Body of pancreas (tissue), 4 donors: Measurements from ENCODE around the gene TM9SF1. TPM values are rescaled to one million over a fixed set of nuclear protein-coding genes. Genes with fewer than 3 reads are reported as not detected.

Source experiments
- ATAC-seq: fragments of 150-250 bp; one replicate; pipeline ENCODE4 v1.9.1; 2016
- DNase-seq, 4 donors: peaks; one replicate each; pipeline ENCODE4 v3.0.0-alpha.2; 2019
- H3K27ac ChIP-seq, 4 donors: fragments of 200-600 bp; sonication (generic); 1 replicate in 3 of 4; 2 replicates in 1 of 4; pipeline versions ENCODE4 v1.5.1 to v1.6.1; 2016 to 2019; ENCODE audit warnings: mild to moderate bottlenecking in 1 of 4, mixed read lengths in 1 of 4, moderate library complexity in 1 of 4
- H3K27me3 ChIP-seq, 2 donors: fragments of 200-600 bp; sonication (generic); one replicate each; pipeline ENCODE4 v1.6.0; 2016; ENCODE audit warnings: mild to moderate bottlenecking in 1 of 2
- H3K36me3 ChIP-seq, 2 donors: fragments of 200-600 bp; sonication (generic); replicated peaks in 1 of 2; 2 replicates each; pipeline ENCODE4 v1.5.1; 2016; ENCODE audit warnings: low read depth in 2 of 2; ENCODE audit not compliant: insufficient read depth in 1 of 2
- H3K4me1 ChIP-seq: fragments of 200-600 bp; sonication (generic); one replicate; pipeline ENCODE4 v1.6.0; 2016
- H3K4me3 ChIP-seq, 2 donors: fragments of 200-600 bp; sonication (generic); 1 replicate in 1 of 2; 2 replicates in 1 of 2; pipeline ENCODE4 v1.5.1; 2016 to 2019
- H3K9me3 ChIP-seq, 3 donors: fragments of 200-600 bp; sonication (generic); 1 replicate in 2 of 3; 2 replicates in 1 of 3; pipeline ENCODE4 v1.5.1; 2016
- CTCF ChIP-seq, 7 experiments: fragments of 450-650 bp in 4 of 7; fragments of 200-600 bp in 3 of 7; sonication (generic) in 3 of 7; IDR thresholded peaks; one replicate each; pipeline ENCODE4 v1.5.1; 2016 to 2019; ENCODE audit warnings: antibody characterized with exemption in 7 of 7
- POLR2A ChIP-seq, 3 donors: fragments of 450-650 bp; IDR thresholded peaks; one replicate each; pipeline ENCODE4 v1.6.1; 2016; ENCODE audit warnings: antibody characterized with exemption in 3 of 3, mild to moderate bottlenecking in 2 of 3
- WGBS, 2 donors: methylation state at CpG; one replicate each; pipeline ENCODE4 v1.1.5; 2017; 5-methylcytosine and 5-hydroxymethylcytosine counted together
- intact Hi-C: fragments of 100-400 bp; cut with DNase I; formaldehyde crosslinking; loops from one replicate; pipeline ENCODE4 v1.15.1; 2023
- total RNA-seq, 2 donors: library from RNA; depleted of rRNA; stranded (reverse); fragments of >200 nt; gene quantifications; one replicate each; pipeline ENCODE4 v1.1.0, GENCODE V29; 2016

TM9SF1 gene
- total RNA-seq, 2 donors from 2014 or later, result 57.9 to 59.7 TPM

DNA sequence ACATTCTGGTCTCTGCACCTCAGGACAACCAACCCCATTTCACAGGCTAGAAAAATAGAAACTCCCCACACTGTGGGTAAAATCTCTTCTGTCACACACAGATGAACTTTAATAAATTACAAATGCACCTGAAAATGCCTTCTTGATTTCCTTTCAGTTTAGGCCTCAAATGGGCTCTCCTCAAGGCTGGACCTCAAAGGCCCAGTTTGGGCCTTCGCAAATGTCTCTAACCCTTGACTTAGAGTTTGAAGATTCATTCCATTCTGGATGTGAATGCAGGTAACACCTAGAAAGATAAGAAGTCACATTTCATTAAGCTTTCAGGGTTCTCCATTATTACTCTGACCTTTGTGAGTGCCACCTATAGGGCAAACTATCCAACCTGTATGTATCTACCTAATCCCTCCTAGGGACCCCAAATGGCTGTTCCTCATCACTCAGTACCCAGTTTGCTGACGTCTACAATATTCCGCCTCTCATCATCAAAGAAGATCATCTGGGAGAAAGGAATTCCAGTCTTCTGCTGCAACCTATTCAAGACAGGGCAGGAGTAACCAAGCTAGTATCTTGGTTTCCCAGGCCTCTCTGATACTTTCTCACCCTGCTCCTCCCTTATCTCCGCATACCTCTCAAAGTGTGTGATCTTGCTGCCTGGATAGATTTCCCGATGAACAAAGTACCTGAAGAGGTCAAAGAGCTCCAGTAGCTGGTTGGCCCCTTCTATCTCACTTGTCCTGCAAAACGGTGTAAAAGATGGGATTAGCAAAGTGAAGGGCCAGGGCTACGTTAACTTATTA lies 18.8 kb upstream of the TM9SF1 start:
- no peaks in the 10 kb centered on the region for H3K9me3 ChIP-seq
- DNase-seq (no peak), ATAC-seq (no peak)
- peaks cover 0 to 14% of the 10 kb centered on the region in 2 donors for H3K36me3 ChIP-seq
- intact Hi-C loops, result no loop called here
- no peak for TF ChIP-seq POLR2A (IDR thresholded peaks at IDR 0.05)
- no peak for TF ChIP-seq CTCF (IDR thresholded peaks at IDR 0.05)
- WGBS, 2 donors, result 87 to 90% methylated on average over 7 of the region's 7 CpGs
- no peak overlapping the region for H3K4me3 ChIP-seq
- H3K27me3 ChIP-seq, result no peaks in the 10 kb centered on the region
- peak overlapping the region; percentile 86 to 97 (median 94) for H3K27ac ChIP-seq
- peaks cover 30% of the 10 kb centered on the region for H3K4me1 ChIP-seq

DNA sequence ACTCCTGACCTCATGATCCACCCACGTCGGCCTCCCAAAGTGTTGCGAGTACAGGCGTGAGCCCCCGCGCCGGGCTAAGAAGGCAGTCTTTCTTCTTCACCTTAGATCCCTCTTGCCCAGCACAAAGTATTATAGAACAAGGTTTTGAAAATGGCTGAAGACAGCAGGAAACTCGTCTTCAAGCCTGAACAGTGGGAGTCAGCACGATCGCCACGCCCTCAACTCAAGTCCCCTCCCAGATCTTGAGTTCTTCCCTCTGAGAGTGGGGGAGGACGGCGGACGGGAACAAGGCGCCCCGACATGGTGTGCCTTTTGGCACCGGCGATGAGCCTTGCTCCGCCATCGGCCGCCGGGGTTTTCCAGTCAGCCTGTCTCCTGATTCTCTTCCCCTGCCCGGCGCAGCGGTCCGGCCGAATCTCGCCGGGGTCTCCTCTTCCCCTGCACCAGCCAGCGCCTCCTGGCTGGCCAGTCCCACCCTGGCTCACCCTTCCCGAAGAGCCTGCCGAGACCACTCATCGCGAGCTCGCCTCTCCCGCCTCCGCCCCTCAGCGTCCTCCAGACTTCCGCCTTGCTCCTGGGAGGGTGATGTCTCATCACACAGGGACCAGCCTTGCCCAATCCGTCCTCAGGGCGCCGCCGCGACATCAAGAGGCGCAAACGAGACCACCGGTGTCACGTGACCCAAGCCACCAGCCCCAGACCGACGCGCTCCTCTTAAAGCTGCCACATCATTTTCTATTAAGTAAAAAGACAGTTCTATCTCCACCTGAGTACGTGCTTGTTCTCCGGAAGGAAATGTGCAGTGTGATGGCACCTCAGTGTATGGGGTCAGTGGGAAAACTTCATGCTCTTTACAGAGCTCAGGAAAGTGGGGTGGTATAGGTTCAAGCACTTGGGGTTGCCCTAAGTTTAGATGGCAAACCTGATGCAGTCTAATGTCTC lies 18.0 kb upstream of the TM9SF1 start, which contains the start of gene CHMP4A:
TSS of gene CHMP4A (minus strand) at position 565 of the 942 bp plus-strand sequence. CDS start at position 516, 49 bp downstream.
- WGBS, 2 donors, result 1 to 9% methylated on average over 13 to 53 of the region's 53 CpGs
- H3K9me3 ChIP-seq, result no peaks in the 10 kb centered on the region
- H3K27ac ChIP-seq, result peak within 1 kb of the TSS; percentile 86 to 97 (median 94)
- H3K4me1 ChIP-seq, result peaks cover 30% of the 10 kb centered on the region
- peak within 1 kb of the TSS; percentile 39 to 60 for H3K4me3 ChIP-seq
- DNase-seq (peak; percentile 93 to 98 (median 94)), ATAC-seq (peak; percentile 90)
- intact Hi-C loops, result no loop called here
- TF ChIP-seq CTCF (IDR thresholded peaks at IDR 0.05) (peak in 3 of 7 experiments; percentile 29 to 31 (median 30)), POLR2A (IDR thresholded peaks at IDR 0.05) (peak; percentile 88 to 98 (median 98))
- peaks cover 0 to 15% of the 10 kb centered on the region in 2 donors for H3K36me3 ChIP-seq
- no peaks in the 10 kb centered on the region for H3K27me3 ChIP-seq

DNA sequence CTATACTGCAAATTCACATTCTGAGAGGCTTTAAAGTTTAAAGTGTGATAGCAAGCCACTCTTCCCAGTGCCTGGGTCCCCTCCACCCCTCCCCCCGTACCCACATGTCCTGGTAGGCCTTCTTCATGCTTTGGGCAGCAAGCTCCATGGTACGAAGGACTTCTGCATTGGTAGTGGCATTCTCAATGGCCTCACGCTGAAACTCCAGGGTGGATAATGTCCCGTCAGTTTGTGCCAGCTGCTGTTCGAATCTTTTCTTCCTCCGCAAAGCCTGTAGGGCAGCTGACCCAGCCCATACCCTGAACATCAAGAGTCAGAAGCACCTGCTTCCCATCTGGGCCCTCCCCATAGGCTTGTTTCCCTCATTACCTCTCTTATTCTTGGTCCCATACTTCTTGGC lies 16.1 kb upstream of the TM9SF1 start:
- WGBS, 2 donors, result 87 to 90% methylated on average over 6 of the region's 6 CpGs
- no peak for TF ChIP-seq POLR2A (IDR thresholded peaks at IDR 0.05)
- TF ChIP-seq CTCF (IDR thresholded peaks at IDR 0.05), result no peak
- no peak overlapping the region for H3K27ac ChIP-seq
- intact Hi-C loops, result no loop called here
- ATAC-seq (no peak), DNase-seq (no peak)
- no peaks in the 10 kb centered on the region for H3K27me3 ChIP-seq
- peaks cover 30% of the 10 kb centered on the region for H3K4me1 ChIP-seq
- H3K4me3 ChIP-seq, result no peak overlapping the region
- peaks cover 6 to 18% of the 10 kb centered on the region in 2 donors for H3K36me3 ChIP-seq
- no peaks in the 10 kb centered on the region for H3K9me3 ChIP-seq

- H3K9me3 ChIP-seq, result no peaks in the 10 kb centered on the region
- H3K4me3 ChIP-seq, result no peak overlapping the region
- H3K4me1 ChIP-seq, result peaks cover 14% of the 10 kb centered on the region
- no peak overlapping the region for H3K27ac ChIP-seq
- WGBS, 2 donors, result 100% methylated on average over 2 of the region's 2 CpGs
- intact Hi-C loops, result no loop called here
- peak in 1 of 4 donors; percentile 7 for DNase-seq
- peaks cover 6 to 22% of the 10 kb centered on the region in 2 donors for H3K36me3 ChIP-seq
- TF ChIP-seq POLR2A (IDR thresholded peaks at IDR 0.05), result no peak
- no peak for TF ChIP-seq CTCF (IDR thresholded peaks at IDR 0.05)
- H3K27me3 ChIP-seq, result no peaks in the 10 kb centered on the region
- no peak for ATAC-seq
These were observed 12.4 kb upstream of the TM9SF1 start for GRCh38 chr14:24207625-24208024.
